Activated CD4-positive, alpha-beta memory T cell treated with anti-CD3 and anti-CD28 coated beads, Interleukin-2, amount 10 ng/mL, durations not matched to agents 7 days and 5 days (primary cell): ENCODE measurements around the gene TMA7. TPM values are rescaled to one million over a fixed set of nuclear protein-coding genes. Genes with fewer than 3 reads are reported as not detected.
A peak's percentile ranks its signal among the peaks of the same experiment; 100 is the strongest.
"Not testable (repeated sequence)": the region's sequence is repeated elsewhere in the genome, so short reads cannot be mapped to it uniquely, and the experiment has no call there.

Experiments used
- CTCF ChIA-PET: fragments of 350-600 bp; sonication (Branson Sonifier 250); formaldehyde crosslinking; loops from one replicate; lab custom pipeline; 2021; ENCODE audit warnings: antibody characterized with exemption, inconsistent platforms; lab: Charles Lee
- POLR2A ChIA-PET: fragments of 350-600 bp; sonication (Branson Sonifier 250); formaldehyde crosslinking; loops from one replicate; lab custom pipeline; 2021; ENCODE audit warnings: antibody characterized with exemption; lab: Charles Lee
- DNase-seq: peaks from one replicate; pipeline ENCODE4 v3.0.0-alpha.2; 2020
- H3K27ac Mint-ChIP-seq: one replicate; pipeline ENCODE4 v1.8.0; 2021; ENCODE audit warnings: mild to moderate bottlenecking, mixed read lengths
- H3K27me3 Mint-ChIP-seq: one replicate; pipeline ENCODE4 v1.8.0; 2021; ENCODE audit warnings: mixed read lengths
- H3K36me3 Mint-ChIP-seq: one replicate; pipeline ENCODE4 v1.8.0; 2021; ENCODE audit warnings: low read depth, mixed read lengths
- H3K4me1 Mint-ChIP-seq: one replicate; pipeline ENCODE4 v1.8.0; 2021; ENCODE audit warnings: mixed read lengths
- H3K4me3 Mint-ChIP-seq: one replicate; pipeline ENCODE4 v1.8.0; 2021; ENCODE audit warnings: mild to moderate bottlenecking, mixed read lengths
- H3K9me3 Mint-ChIP-seq: one replicate; pipeline ENCODE4 v1.8.0; 2021; ENCODE audit warnings: mixed read lengths
- total RNA-seq, 2 experiments: library from RNA; stranded (reverse); gene quantifications; one replicate each; pipeline ENCODE4 v1.2.3, GENCODE V29; 2021

TMA7 gene
- total RNA-seq, 2 experiments from 2014 or later = 240 to 241 TPM

DNA sequence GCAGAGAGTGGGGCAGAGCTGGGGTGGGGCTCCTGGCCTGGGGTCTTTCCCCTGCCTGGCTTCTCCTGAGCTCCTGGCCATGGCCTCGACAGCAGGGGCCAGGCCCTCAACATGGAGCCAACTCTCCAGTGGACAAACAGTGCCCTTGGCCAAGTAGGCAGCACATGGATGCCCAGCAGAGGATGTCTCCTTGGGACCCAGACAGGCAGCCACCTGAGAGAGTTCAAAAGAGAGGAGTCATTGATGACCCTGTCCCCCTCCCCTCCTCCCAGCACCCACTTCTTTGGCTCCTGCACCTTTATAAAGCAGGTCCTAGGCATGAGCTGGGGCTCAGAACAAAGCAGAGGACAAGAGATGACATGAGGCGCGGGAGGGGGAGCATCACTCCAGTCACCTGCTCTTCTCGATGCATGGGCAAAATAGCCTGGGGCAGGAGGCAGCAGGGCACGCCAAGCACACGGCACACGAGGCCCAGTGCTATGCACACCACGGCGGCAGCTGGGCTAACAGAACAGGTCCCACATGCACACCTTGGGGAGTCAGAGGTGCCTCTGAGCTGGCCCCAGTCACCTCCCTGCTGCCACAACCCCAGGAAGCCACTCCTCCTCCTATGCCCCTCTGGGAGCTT is 36.5 kb downstream of the TMA7 start:
- Mint-ChIP-seq H3K4me1 (peaks cover 62% of the 10 kb centered on the region), H3K27ac (peak overlapping the region; percentile 59), H3K9me3 (no peaks in the 10 kb centered on the region), H3K36me3 (peaks cover 37% of the 10 kb centered on the region), H3K27me3 (no peaks in the 10 kb centered on the region), H3K4me3 (peak overlapping the region; percentile 46)
- ChIA-PET POLR2A (interaction anchor here (6.1 kb wide), 1 partner anchor 9 kb away, joined by 57 read pairs; a partner anchor contains a TSS), CTCF (interaction anchor here (0.6 to 4.9 kb wide), 3 partner anchors 40 to 73 kb away, joined by 3 to 25 read pairs (median 3); no protein-coding TSS in a partner anchor)
- DNase-seq = no peak

DNA sequence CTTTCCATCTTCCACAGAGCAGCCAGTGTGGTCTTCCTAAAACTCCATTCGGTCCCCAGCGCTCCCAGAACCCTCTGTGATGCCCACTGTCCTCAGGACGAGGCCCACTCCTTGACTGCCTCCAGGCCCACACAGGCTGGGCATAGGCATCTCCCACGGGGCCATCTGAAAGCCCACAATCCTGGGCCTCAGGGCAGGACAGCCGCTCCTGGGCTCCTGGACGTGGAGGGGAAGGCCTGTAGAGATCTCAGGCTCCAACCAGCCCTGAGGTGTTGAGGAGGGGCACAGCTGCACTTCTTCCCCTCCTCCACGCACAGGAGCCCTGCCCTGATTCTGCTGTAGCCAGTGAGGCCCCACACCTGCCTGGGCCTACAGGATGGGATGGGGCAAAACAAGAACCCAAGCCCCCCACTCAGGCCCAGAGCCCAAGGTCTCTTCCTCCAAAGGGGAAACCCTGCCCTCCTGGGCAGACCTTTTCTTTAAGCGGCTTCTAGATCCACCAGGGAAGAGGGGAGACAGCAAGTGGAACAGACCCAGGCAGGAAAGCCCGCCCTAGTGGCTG is 38.0 kb downstream of the TMA7 start:
- POLR2A ChIA-PET = interaction anchor here (0.6 to 6.1 kb wide), 6 partner anchors 11 to 38 kb away, joined by 3 to 57 read pairs (median 6); partner anchors contain the start of genes ATRIP, CCDC51 and TMA7

DNA sequence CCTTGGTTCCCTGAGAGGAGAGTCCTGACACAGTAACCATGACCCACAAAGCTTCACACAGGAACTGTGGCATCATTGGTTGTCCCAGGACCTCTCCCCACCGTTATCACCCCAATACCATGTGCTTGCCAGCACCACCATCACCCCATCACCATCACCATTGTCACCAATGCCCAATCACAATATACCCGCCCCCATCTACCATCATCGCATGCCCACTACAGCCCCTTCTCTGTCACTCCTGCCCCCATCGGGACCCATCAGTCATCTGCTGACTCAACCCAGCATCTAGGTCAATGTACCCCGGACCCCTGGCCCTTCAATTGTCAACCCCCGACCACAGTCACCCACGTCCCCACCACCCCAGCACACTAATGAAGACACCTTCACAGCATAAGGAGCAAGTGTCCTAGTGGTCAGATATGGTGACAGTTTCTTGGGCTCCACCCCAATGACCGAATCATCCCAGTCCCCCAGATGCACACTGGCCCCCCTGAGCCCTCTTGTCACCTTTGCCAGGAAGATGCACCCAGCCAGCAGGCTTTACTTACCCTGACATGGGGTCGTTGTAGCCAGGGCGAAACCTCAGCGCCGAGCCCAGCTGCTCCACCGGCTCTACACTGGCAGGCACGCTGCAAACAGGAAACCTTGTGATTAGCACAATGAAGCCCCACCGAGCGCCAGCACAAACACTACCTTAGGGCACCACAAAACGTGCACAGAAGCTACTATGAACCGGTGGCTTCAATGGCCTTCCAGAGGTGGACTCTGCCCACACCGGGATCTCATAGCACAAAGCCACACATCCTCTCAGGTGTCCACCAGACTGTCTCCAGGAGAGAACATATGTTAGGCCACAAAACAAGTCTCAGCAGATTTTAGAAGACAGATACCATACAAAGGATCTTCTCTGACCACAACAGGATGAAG is 38.8 kb downstream of the TMA7 start:
- Mint-ChIP-seq H3K36me3 (peaks cover 34% of the 10 kb centered on the region), H3K27ac (peak overlapping the region; percentile 98), H3K9me3 (no peaks in the 10 kb centered on the region), H3K4me3 (peak overlapping the region; percentile 86), H3K4me1 (peaks cover 51% of the 10 kb centered on the region), H3K27me3 (no peaks in the 10 kb centered on the region)
- POLR2A ChIA-PET = interaction anchor here (0.8 to 6.1 kb wide), 8 partner anchors 9 to 543 kb away, joined by 3 to 57 read pairs (median 5); partner anchors contain the start of genes ATRIP, CCDC51, NDUFAF3 and TMA7
- CTCF ChIA-PET = interaction anchor here (1.2 to 4.9 kb wide), 4 partner anchors 40 to 70 kb away, joined by 3 to 25 read pairs (median 4); partner anchors contain the start of genes CCDC51 and TMA7
- DNase-seq = peak; percentile 75

More for the DNA sequence above, 38.0 kb downstream of the TMA7 start:
- Mint-ChIP-seq H3K4me1 (peaks cover 59% of the 10 kb centered on the region), H3K4me3 (peak overlapping the region; percentile 86), H3K36me3 (peaks cover 37% of the 10 kb centered on the region), H3K9me3 (no peaks in the 10 kb centered on the region), H3K27me3 (no peaks in the 10 kb centered on the region), H3K27ac (peak overlapping the region; percentile 98)
- no peak for DNase-seq
- CTCF ChIA-PET = interaction anchor here (2.0 to 4.9 kb wide), 2 partner anchors 42 to 71 kb away, joined by 5 to 25 read pairs; no protein-coding TSS in a partner anchor

DNA sequence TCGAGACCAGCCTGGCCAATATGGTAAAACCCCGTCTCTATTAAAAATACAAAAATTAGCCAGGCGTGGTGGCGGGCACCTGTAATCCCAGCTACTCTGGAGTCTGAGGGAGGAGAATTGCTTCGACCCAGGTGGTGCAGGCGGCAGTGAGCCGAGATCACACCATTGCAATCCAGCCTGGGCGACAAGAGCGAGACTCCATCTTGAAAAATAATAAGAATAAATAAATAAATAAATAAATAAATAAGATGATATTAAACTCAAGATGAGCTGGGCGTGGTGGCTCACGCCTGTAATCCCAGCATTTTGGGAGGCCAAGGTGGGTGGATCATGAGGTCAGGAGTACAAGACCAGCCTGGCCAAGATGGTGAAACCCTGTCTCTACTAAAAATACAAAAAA is 40.8 kb downstream of the TMA7 start:
- DNase-seq, H3K4me3 Mint-ChIP-seq, H3K27me3 Mint-ChIP-seq, H3K27ac Mint-ChIP-seq, H3K9me3 Mint-ChIP-seq, CTCF ChIA-PET: not testable (repeated sequence)
- H3K36me3 Mint-ChIP-seq = peaks cover 22% of the 10 kb centered on the region
- POLR2A ChIA-PET = interaction anchor here (1.2 to 1.3 kb wide), 2 partner anchors 14 to 26 kb away, joined by 3 to 4 read pairs; no protein-coding TSS in a partner anchor
- H3K4me1 Mint-ChIP-seq = peaks cover 38% of the 10 kb centered on the region

DNA sequence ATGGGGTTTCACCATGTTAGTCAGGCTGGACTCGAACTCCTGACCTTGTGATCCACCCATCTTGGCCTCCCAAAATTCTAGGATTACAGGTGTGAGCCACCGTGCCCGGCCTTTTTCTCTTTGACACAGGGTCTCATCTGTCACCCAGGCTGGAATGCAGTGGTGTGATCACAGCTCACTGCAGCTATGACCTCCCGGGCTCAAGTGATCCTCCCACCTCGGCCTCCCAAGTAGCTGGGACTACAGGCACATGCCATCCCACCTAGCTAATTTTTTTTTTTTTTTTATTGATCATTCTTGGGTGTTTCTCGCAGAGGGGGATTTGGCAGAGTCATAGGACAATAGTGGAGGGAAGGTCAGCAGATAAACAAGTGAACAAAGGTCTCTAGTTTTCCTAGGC is 42.8 kb downstream of the TMA7 start:
- Mint-ChIP-seq H3K36me3 (peaks cover 14% of the 10 kb centered on the region), H3K4me1 (peaks cover 21% of the 10 kb centered on the region)
- not testable (repeated sequence) for H3K27me3 Mint-ChIP-seq, DNase-seq, H3K4me3 Mint-ChIP-seq, H3K9me3 Mint-ChIP-seq, H3K27ac Mint-ChIP-seq
- CTCF ChIA-PET = interaction anchor here (1.1 to 1.8 kb wide), 2 partner anchors 10 to 46 kb away, joined by 4 to 14 read pairs; no protein-coding TSS in a partner anchor
- POLR2A ChIA-PET = interaction anchor here (1.1 to 1.4 kb wide), 3 partner anchors 10 to 22 kb away, joined by 3 to 10 read pairs (median 5); no protein-coding TSS in a partner anchor

DNA sequence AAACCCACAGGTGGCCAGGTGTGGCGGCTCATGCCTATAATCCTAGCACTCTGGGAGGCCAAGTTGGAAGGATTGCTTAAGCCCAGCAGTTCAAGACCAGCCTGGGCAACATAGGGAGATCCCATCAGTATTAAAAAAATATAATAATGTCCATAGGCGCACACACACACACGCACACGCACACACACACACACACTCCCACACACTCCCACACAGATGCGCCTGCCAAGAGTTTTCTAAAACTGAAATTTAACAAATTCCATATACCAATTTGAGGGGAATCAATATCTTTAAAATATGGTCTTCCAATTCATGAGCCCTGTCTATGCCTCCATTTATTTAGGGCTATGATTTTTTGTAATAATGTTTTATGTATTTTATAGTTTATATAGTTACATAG is 46.9 kb downstream of the TMA7 start:
- H3K9me3 Mint-ChIP-seq = no peaks in the 10 kb centered on the region
- no peaks in the 10 kb centered on the region for H3K27me3 Mint-ChIP-seq
- no peak for DNase-seq
- H3K4me1 Mint-ChIP-seq = peaks cover 1% of the 10 kb centered on the region
- H3K4me3 Mint-ChIP-seq = no peak overlapping the region
- no peak overlapping the region for H3K27ac Mint-ChIP-seq
- POLR2A ChIA-PET = no interaction called here
- peaks cover 3% of the 10 kb centered on the region for H3K36me3 Mint-ChIP-seq
- CTCF ChIA-PET = interaction anchor here (0.9 kb wide), 1 partner anchor 51 kb away, joined by 3 read pairs; no protein-coding TSS in a partner anchor

DNA sequence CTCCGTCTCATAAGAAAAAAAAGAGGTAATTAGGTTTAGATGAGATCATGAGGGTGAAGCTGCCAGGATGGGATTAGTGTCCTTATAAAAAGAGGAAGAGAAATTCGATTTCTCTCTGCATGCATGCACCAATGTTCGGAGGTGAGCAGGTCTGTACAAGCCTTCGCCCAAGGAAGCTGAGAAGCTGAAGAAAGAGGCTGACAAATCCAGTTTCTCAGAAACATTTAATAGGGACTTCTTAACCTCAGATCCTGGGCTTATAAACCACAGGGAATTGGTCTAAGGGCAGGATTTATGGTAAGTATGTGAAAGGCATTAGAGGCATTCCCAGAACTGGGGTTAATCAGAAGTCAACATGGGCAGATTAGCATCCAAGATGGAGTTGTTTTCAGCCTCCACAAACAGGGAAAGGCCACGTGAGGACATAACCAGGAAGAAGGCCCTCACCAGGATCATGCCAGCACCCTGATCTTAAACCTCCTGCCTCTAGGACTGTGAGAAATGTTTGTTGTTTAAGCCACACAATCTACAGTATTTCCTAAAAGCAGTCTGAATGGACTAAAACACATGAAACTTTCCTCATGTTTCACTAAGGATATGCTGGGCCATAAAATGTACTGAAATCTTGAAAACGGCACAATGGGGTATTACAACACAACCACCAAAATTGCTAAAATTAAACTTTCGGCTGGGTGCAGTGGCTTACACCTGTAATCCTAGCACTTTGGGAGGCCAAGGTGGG is 52.6 kb downstream of the TMA7 start:
- H3K4me1 Mint-ChIP-seq = peaks cover 1% of the 10 kb centered on the region

DNA sequence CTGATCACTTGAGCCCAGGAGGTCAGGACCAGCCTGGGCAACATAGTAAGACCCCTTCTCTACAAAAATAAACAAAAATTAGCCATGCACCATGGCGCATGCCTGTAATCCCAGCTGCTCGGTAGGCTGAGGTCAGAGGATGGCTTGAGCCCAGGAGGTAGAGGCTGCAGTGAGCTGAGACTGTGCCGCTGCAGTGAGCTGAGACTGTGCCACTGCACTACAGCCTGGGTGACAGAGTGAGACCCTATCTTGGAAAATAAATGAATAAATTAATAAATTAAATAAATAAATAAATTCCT is 53.1 kb downstream of the TMA7 start:
- ChIA-PET POLR2A (no interaction called here), CTCF (no interaction called here)
- Mint-ChIP-seq H3K4me3 (no peak overlapping the region), H3K9me3 (no peaks in the 10 kb centered on the region), H3K27ac (no peak overlapping the region), H3K27me3 (no peaks in the 10 kb centered on the region), H3K4me1 (peaks cover 2% of the 10 kb centered on the region), H3K36me3 (peaks cover 27% of the 10 kb centered on the region)
- no peak for DNase-seq

More for the DNA sequence above, 52.6 kb downstream of the TMA7 start:
- peaks cover 23% of the 10 kb centered on the region for H3K36me3 Mint-ChIP-seq
- POLR2A ChIA-PET = no interaction called here
- no peak for DNase-seq
- no peaks in the 10 kb centered on the region for H3K27me3 Mint-ChIP-seq
- H3K4me3 Mint-ChIP-seq = no peak overlapping the region
- no peaks in the 10 kb centered on the region for H3K9me3 Mint-ChIP-seq
- CTCF ChIA-PET = no interaction called here
- no peak overlapping the region for H3K27ac Mint-ChIP-seq

Other genes with a start within 250 kb of the TMA7 start
- gene CAMP, start 216.8 kb upstream of the TMA7 start, total RNA-seq = not detected
- gene ZNF589, start 199.2 kb upstream of the TMA7 start, total RNA-seq = 10 to 100 TPM; 38.1 to 38.6 TPM
- 10 to 100 TPM; 28.0 to 32.5 TPM for gene NME6, start 138.9 kb upstream of the TMA7 start, total RNA-seq
- gene SPINK8, start 106.6 kb upstream of the TMA7 start, total RNA-seq = not detected
- gene FBXW12, start 68.0 kb upstream of the TMA7 start, total RNA-seq = not detected
- gene PLXNB1, start 10.2 kb upstream of the TMA7 start, total RNA-seq = 1 to 10 TPM; 1.7 to 1.9 TPM
- gene CCDC51, start 138 bp upstream of the TMA7 start, total RNA-seq = 10 to 100 TPM; 14.9 to 17.5 TPM
- gene ATRIP, start 6.5 kb downstream of the TMA7 start, total RNA-seq = 10 to 100 TPM; 13.4 to 15.2 TPM
- 100 to 1,000 TPM; 336 to 337 TPM for gene SHISA5, start 63.9 kb downstream of the TMA7 start, total RNA-seq
- gene PFKFB4, start 116.5 kb downstream of the TMA7 start, total RNA-seq = 10 to 100 TPM; 33.3 to 34.4 TPM
- gene UCN2, start 123.5 kb downstream of the TMA7 start, total RNA-seq = not detected
- 1 to 10 TPM in 1 of 2 experiments, under 1 TPM in 1; 0.40 to 1.4 TPM for gene COL7A1, start 155.1 kb downstream of the TMA7 start, total RNA-seq
- gene UQCRC1, start 169.4 kb downstream of the TMA7 start, total RNA-seq = 100 to 1,000 TPM; 167 to 170 TPM
- gene TMEM89, start 181.5 kb downstream of the TMA7 start, total RNA-seq = not detected
- gene SLC26A6, start 195.2 kb downstream of the TMA7 start, total RNA-seq = 10 to 100 TPM; 55.4 to 56.0 TPM
- 1 to 10 TPM; 7.2 to 8.0 TPM for gene CELSR3, start 222.6 kb downstream of the TMA7 start, total RNA-seq
- 10 to 100 TPM; 33.4 to 37.2 TPM for gene NCKIPSD, start 245.7 kb downstream of the TMA7 start, total RNA-seq